CD4-positive, alpha-beta T cell treated with Interleukin-1 beta for 1 hour (primary cell): ENCODE measurements around the gene PICALM.
"Not testable (repeated sequence)": the region's sequence is repeated elsewhere in the genome, so short reads cannot be mapped to it uniquely, and the experiment has no call there.

ENCODE experiments used
- DNase-seq, 2 donors: peaks; one replicate each; pipeline ENCODE4 v3.0.0-alpha.2; 2020 to 2022

Gene PICALM

GRCh38 chr11:85934596-85935169 lies 134.2 kb downstream of the PICALM start:
- no peak for DNase-seq

- DNase-seq: no peak
Measured at GRCh38 chr11:85930879-85931366, 138.0 kb downstream of the PICALM start.

DNA sequence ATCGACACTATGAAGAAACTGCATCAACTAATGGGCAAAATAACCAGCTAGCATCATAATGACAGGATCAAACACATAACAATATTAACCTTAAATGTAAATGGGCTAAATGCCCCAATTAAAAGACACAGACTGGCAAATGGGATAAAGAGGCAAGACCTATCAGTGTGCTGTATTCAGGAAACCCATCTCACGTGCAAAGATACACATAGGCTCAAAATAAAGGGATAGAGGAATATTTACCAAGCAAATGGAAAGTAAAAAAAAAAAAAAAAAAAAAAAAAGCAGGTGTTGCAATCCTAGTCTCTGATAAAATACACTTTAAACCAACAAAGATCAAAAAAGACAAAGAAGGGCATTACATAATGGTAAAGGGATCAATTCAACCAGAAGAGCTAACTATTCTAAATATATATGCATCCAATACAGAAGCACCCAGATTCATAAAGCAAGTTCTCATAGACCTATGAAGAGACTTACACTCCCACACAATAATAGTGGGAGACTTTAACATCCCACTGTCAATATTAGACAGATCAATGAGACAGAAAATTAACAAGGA lies 142.2 kb downstream of the PICALM start:
- DNase-seq: not testable (repeated sequence)

GRCh38 chr11:85923455-85923854 lies 145.4 kb downstream of the PICALM start:
- no peak for DNase-seq

DNA sequence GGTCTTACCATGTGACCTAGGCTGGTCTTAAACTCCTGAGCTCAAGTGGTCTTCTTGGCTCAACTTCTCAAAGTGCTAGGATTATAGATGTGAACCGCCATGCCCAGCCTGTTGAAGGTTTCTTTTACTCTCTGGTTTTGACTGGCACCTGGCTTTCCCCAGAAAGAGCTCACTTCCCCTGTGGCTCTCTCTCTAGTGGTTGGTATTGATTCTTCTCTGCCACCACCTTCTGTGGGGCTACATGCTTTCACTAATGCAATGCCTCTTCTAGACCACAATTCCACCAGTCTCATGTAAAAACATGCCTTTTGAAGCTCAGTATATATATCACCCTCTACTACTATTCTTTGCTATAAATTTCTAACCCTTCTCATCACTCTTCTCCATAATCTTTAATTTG lies 146.5 kb downstream of the PICALM start:
- DNase-seq: no peak

DNA sequence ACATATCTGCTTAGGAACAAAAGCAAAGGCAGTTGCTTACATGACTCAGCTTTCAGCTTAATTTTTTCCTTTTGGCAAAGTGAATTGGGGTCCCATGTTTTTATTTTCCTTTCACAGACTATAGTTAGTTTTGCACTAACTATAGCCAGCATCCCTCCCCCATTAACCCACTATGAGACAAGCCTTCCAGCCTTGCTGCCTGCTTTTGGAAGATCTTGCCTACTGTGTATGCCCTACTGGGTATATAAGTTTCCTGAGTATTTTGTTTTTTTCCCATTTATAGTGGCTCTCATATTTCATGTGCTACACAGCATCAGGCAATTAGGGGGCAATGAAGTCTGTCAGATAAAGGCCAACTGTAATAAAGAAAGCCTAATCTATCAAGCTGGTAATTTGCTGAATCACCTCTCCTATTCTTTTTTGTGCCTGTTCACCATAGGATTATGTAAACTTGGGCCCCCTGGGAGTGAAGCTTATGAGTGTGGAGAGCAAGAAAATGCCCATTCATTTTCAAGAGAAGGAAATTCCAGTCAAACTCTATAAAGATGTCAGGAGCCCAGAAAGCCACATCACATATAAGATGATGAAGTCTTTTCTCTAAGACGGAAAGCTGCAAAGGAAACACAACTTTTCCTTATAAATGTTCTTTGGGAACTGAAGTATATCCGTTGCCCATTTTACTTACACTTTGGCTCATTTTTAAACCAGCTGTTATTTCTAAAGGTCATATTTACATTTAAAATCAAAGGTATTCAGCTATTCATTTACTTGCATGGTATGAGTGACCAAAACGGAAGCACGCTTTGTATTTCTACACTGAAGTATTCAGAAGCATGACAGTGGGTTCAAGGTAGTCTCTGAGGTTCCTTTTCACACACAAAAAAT lies 149.7 kb downstream of the PICALM start:
- DNase-seq: no peak

DNA sequence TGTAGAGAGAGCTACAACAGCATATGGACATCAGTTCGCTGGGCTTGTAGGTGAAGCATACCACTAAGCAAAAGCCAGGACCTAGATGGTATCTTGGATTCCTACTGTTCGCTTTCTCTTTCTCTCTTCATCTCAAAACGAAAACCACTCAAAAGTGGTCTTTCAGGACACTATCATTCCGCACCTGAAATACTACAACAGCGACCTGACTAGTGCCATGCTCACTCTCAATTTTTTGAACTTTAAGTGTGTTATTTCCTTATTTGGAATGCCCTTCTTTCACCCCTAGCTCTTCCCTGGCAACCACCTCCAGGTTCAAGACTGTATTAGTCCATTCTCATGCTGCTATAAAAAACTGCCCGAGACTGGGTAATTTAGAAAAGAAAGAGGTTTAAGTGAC lies 154.5 kb downstream of the PICALM start:
- DNase-seq: no peak

DNA sequence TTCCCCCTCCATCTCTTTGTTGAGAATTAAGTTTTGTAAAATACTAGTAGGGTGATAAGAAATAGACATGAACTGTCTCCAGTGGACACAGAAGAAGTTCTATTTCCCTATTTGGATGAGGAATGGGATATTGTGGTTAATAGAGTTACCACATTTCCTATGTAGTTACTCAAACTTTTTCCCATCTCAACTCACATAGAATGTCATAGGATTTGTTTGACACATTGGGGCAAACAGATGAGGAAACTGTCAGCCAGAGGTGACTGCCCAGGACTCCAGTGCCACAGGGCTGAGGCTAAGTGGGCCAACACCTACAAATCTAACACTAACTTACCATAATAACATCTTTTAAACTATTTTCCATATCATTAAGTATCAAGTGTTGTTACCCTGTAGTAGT lies 155.4 kb downstream of the PICALM start:
- DNase-seq: no peak

DNA sequence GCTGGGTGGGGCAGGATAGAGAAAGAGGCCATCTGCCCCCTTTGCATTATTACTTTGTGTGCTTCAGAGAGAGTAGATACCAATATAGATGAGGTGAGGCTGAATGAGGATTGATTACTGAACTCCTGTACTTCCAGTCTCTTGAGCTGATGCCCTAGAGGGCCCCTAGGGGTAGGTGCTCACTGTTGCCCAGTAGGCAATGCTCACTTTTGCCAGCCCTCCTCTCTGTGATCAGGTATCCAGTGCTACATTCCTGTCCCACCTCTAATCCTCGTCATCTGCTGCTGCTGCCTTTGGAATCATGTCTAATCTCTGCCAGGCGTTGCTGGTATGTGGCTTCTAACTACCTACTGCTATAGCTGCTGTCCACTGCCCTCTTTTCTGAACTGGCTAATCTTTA lies 156.5 kb downstream of the PICALM start:
- DNase-seq: no peak
